ENCODE results near the gene MCCC1.

DNA sequence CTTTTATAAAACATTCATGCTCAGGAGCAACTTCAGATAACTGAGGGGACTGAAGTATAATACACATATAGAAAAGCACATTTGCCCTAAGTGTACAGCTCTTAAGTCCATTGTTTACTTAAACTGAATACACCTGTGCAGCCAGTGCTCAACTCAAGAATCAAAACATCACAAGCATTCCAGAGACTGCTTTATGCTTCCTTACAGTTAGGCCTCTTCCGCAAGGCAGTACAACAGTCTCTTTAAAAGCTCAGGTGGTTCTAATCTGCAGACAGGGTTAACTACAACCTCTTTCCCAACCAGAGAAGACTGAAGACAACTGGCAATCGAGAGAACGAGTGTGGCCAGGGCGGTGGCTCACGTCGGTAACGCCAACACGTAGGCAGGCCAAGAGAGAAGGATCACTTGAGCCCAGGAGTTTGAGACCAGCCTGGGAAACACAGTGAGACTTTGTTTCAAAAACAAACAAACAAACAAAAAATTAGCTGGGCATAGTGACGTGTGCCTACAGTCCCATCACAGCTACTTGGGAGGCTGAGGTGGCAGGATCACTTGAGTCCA lies 16.9 kb downstream of the MCCC1 start:
- TF ChIP-seq ATF2 (tag by site-specific recombination; IDR thresholded peaks at IDR 0.05; ENCODE audit: low read depth) (no peak), ZNF692 (tag by site-specific recombination; IDR thresholded peaks at IDR 0.05) (no peak)
- TF ChIP-seq, protein P1, sequence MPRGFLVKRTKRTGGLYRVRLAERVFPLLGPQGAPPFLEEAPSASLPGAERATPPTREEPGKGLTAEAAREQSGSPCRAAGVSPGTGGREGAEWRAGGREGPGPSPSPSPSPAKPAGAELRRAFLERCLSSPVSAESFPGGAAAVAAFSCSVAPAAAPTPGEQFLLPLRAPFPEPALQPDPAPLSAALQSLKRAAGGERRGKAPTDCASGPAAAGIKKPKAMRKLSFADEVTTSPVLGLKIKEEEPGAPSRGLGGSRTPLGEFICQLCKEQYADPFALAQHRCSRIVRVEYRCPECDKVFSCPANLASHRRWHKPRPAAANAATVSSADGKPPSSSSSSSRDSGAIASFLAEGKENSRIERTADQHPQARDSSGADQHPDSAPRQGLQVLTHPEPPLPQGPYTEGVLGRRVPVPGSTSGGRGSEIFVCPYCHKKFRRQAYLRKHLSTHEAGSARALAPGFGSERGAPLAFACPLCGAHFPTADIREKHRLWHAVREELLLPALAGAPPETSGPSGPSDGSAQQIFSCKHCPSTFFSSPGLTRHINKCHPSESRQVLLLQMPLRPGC (tag by site-specific recombination; IDR thresholded peaks at IDR 0.05), result no peak
- TF ChIP-seq, protein P2, sequence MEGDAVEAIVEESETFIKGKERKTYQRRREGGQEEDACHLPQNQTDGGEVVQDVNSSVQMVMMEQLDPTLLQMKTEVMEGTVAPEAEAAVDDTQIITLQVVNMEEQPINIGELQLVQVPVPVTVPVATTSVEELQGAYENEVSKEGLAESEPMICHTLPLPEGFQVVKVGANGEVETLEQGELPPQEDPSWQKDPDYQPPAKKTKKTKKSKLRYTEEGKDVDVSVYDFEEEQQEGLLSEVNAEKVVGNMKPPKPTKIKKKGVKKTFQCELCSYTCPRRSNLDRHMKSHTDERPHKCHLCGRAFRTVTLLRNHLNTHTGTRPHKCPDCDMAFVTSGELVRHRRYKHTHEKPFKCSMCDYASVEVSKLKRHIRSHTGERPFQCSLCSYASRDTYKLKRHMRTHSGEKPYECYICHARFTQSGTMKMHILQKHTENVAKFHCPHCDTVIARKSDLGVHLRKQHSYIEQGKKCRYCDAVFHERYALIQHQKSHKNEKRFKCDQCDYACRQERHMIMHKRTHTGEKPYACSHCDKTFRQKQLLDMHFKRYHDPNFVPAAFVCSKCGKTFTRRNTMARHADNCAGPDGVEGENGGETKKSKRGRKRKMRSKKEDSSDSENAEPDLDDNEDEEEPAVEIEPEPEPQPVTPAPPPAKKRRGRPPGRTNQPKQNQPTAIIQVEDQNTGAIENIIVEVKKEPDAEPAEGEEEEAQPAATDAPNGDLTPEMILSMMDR (tag by site-specific recombination; IDR thresholded peaks at IDR 0.05), result no peak
